Keratinocyte (primary cell): ENCODE data around the gene EXOC4.

Experiments used
- EZH2 ChIP-seq: IDR thresholded peaks from one replicate; pipeline ENCODE4 v1.6.1; 2012; ENCODE audit warnings: inconsistent platforms, mild to moderate bottlenecking, low read length, moderate library complexity
- TF ChIP-seq, protein P1 (sequence below), 3 experiments: IDR thresholded peaks in 1 of 3; conservative IDR thresholded peaks in 1 of 3; optimal IDR thresholded peaks in 1 of 3; 2 replicates in 2 of 3; 3 replicates in 1 of 3; pipeline versions ENCODE3 to v1.5.1; 2011; ENCODE audit warnings: low read length in 3 of 3, mild to moderate bottlenecking in 3 of 3, moderate library complexity in 2 of 3, control low read depth in 1 of 3, inconsistent platforms in 1 of 3; ENCODE audit not compliant: insufficient read depth in 2 of 3; ENCODE audit errors: extremely low read depth in 1 of 3

DNA sequence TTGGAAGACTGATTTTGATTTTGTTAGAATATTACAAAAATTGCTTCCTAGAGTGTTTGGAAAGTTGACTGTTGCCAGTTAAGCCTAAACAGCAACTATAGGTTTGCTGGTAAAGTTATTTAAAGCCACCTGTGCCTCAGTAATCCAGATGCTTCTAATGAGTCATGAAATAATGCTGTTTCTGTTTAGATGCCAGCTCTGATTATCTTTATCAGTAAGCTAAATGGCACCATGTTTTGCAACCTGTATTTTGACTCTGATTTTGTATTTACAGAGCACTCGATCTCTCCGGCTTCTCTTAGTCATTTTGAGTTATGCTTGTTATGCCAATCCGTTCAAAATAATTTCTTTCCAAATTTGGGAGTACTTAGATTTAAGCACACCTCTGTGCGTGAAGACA lies 366.1 kb downstream of the EXOC4 start:
- TF ChIP-seq, protein P1, sequence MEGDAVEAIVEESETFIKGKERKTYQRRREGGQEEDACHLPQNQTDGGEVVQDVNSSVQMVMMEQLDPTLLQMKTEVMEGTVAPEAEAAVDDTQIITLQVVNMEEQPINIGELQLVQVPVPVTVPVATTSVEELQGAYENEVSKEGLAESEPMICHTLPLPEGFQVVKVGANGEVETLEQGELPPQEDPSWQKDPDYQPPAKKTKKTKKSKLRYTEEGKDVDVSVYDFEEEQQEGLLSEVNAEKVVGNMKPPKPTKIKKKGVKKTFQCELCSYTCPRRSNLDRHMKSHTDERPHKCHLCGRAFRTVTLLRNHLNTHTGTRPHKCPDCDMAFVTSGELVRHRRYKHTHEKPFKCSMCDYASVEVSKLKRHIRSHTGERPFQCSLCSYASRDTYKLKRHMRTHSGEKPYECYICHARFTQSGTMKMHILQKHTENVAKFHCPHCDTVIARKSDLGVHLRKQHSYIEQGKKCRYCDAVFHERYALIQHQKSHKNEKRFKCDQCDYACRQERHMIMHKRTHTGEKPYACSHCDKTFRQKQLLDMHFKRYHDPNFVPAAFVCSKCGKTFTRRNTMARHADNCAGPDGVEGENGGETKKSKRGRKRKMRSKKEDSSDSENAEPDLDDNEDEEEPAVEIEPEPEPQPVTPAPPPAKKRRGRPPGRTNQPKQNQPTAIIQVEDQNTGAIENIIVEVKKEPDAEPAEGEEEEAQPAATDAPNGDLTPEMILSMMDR (optimal IDR thresholded peaks at IDR 0.05 in 1 of 3, IDR thresholded peaks at IDR 0.05 in 1 of 3, conservative IDR thresholded peaks at IDR 0.05 in 1 of 3; ENCODE audit: extremely low read depth in 1 of 3, insufficient read depth in 2 of 3, low read length in 3 of 3): no peak
- TF ChIP-seq EZH2: no peak
